ENCODE data around the gene FIZ1. TPM values are rescaled to one million over a fixed set of nuclear protein-coding genes. Genes with fewer than 3 reads are reported as not detected.

The FIZ1 gene
- total RNA-seq, 1 donor, result 4.3 TPM

GRCh38 chr19:55542292-55542855 lies 56.9 kb downstream of the FIZ1 start:
- DNase-seq (ENCODE audit: low read depth), result no peak
- TF ChIP-seq CTCF (IDR thresholded peaks at IDR 0.05; ENCODE audit: insufficient read depth, low read depth, low read length), result no peak
- no peak overlapping the region for H3K4me3 ChIP-seq (ENCODE audit: low read depth, low read length)

Other genes with a start within 250 kb of the FIZ1 start
- under 0.01 TPM in 1 of 2 replicates, not detected in the other for gene COX6B2, start 244.8 kb downstream of the FIZ1 start, total RNA-seq
- not detected in 2 replicates for gene GARIN5B, start 236.3 kb downstream of the FIZ1 start, total RNA-seq
- 3.0 and 5.2 TPM in 2 replicates for gene IL11, start 229.1 kb downstream of the FIZ1 start, total RNA-seq
- gene TMEM190, start 222.7 kb downstream of the FIZ1 start, total RNA-seq, result not detected in 2 replicates
- gene TMEM238, start 215.2 kb downstream of the FIZ1 start, total RNA-seq, result not detected in 2 replicates
- 124 and 164 TPM in 2 replicates for gene RPL28, start 213.6 kb downstream of the FIZ1 start, total RNA-seq
- 108 and 155 TPM in 2 replicates for gene UBE2S, start 191.7 kb downstream of the FIZ1 start, total RNA-seq
- not detected in 2 replicates for gene SHISA7, start 156.2 kb downstream of the FIZ1 start, total RNA-seq
- 57.9 and 74.4 TPM in 2 replicates for gene ISOC2, start 137.9 kb downstream of the FIZ1 start, total RNA-seq
- not detected in 2 replicates for gene C19orf85, start 134.8 kb downstream of the FIZ1 start, total RNA-seq
- 0.86 and 2.6 TPM in 2 replicates for gene ZNF628, start 122.9 kb downstream of the FIZ1 start, total RNA-seq
- gene NAT14, start 114.3 kb downstream of the FIZ1 start, total RNA-seq, result 18.1 and 20.3 TPM in 2 replicates
- 21.2 and 23.2 TPM in 2 replicates for gene SSC5D, start 111.1 kb downstream of the FIZ1 start, total RNA-seq
- not detected in 2 replicates for gene SBK2, start 62.4 kb downstream of the FIZ1 start, total RNA-seq
- under 0.01 TPM in 2 replicates for gene SBK3, start 54.0 kb downstream of the FIZ1 start, total RNA-seq
- gene ZNF579, start 18.7 kb downstream of the FIZ1 start, total RNA-seq, result 5.6 and 7.7 TPM in 2 replicates
- gene ZNF524, start 771 bp upstream of the FIZ1 start, total RNA-seq, result 4.7 and 6.4 TPM in 2 replicates
- gene ZNF865, start 6.1 kb upstream of the FIZ1 start, total RNA-seq, result 1.3 and 1.9 TPM in 2 replicates
- 5.6 and 7.4 TPM in 2 replicates for gene ZNF784, start 25.0 kb upstream of the FIZ1 start, total RNA-seq
- 5.5 and 5.6 TPM in 2 replicates for gene ZNF580, start 41.5 kb upstream of the FIZ1 start, total RNA-seq
- 11.0 and 13.0 TPM in 2 replicates for gene ZNF581, start 44.1 kb upstream of the FIZ1 start, total RNA-seq
- 7.8 and 9.0 TPM in 2 replicates for gene CCDC106, start 48.7 kb upstream of the FIZ1 start, total RNA-seq
- 99.9 and 111 TPM in 2 replicates for gene U2AF2, start 55.5 kb upstream of the FIZ1 start, total RNA-seq
- gene EPN1, start 75.7 kb upstream of the FIZ1 start, total RNA-seq, result 17.7 and 31.2 TPM in 2 replicates
- gene NLRP9, start 138.9 kb upstream of the FIZ1 start, total RNA-seq, result not detected in 2 replicates
- not detected in 2 replicates for gene RFPL4A, start 159.6 kb upstream of the FIZ1 start, total RNA-seq
- gene RFPL4AL1, start 169.6 kb upstream of the FIZ1 start, total RNA-seq, result not detected in 2 replicates
- not detected in 2 replicates for gene NLRP11, start 232.5 kb upstream of the FIZ1 start, total RNA-seq
- gene NLRP4, start 237.0 kb upstream of the FIZ1 start, total RNA-seq, result not detected in 2 replicates

All from fibroblast of villous mesenchyme (primary cell).